Peyer's patch (tissue), 4 donors: Measurements from ENCODE around the gene FTCD. TPM values are rescaled to one million over a fixed set of nuclear protein-coding genes. Genes with fewer than 3 reads are reported as not detected.
"Not testable (repeated sequence)": the region's sequence is repeated elsewhere in the genome, so short reads cannot be mapped to it uniquely, and the experiment has no call there.

Source experiments
- DNase-seq, 3 donors: peaks; one replicate each; pipeline ENCODE4 v3.0.0-alpha.2; 2017 to 2019
- H3K27ac ChIP-seq, 4 donors: fragments of 200-600 bp; sonication (generic); one replicate each; pipeline ENCODE4 v1.5.1; 2016 to 2019
- H3K27me3 ChIP-seq, 2 donors: fragments of 200-600 bp; sonication (generic); one replicate each; pipeline ENCODE4 v1.5.1; 2019
- H3K36me3 ChIP-seq, 3 donors: fragments of 200-600 bp; sonication (generic); one replicate each; pipeline ENCODE4 v1.5.1; 2016 to 2019
- H3K4me1 ChIP-seq, 4 donors: fragments of 200-600 bp; sonication (generic); one replicate each; pipeline ENCODE4 v1.5.1; 2016 to 2019
- H3K4me3 ChIP-seq, 4 donors: fragments of 200-600 bp; sonication (generic); 1 replicate in 3 of 4; 2 replicates in 1 of 4; pipeline ENCODE4 v1.5.1; 2016 to 2019; ENCODE audit warnings: mild to moderate bottlenecking in 1 of 4
- H3K9me3 ChIP-seq, 4 donors: fragments of 200-600 bp; sonication (generic); one replicate each; pipeline ENCODE4 v1.5.1; 2016 to 2019; ENCODE audit warnings: mild to moderate bottlenecking in 1 of 4
- CTCF ChIP-seq, 6 experiments: fragments of 450-650 bp in 4 of 6; fragments of 200-600 bp in 2 of 6; sonication (generic) in 1 of 6; IDR thresholded peaks; one replicate each; pipeline ENCODE4 v1.5.1; 2017 to 2019; ENCODE audit warnings: antibody characterized with exemption in 6 of 6, mild to moderate bottlenecking in 3 of 6, moderate library complexity in 1 of 6
- POLR2A ChIP-seq, 2 donors: fragments of 450-650 bp; IDR thresholded peaks; one replicate each; pipeline ENCODE4 v1.5.1; 2017; ENCODE audit warnings: antibody characterized with exemption in 2 of 2, mild to moderate bottlenecking in 2 of 2, moderate library complexity in 2 of 2
- total RNA-seq, 4 donors: library from RNA; depleted of rRNA; stranded (reverse); fragments of >200 nt; gene quantifications; one replicate each; pipeline ENCODE4 v1.1.0, GENCODE V29; 2016

The FTCD gene
- total RNA-seq, 4 donors from 2014 or later: 0.67 to 1.0 TPM; not detected in 2

GRCh38 chr21:46172863-46173528, 17.6 kb upstream of the FTCD start:
- DNase-seq: peak; percentile 2 to 43 (median 21)
- no peaks in the 10 kb centered on the region for H3K9me3 ChIP-seq

GRCh38 chr21:46171996-46172862, 16.9 kb upstream of the FTCD start:
- Histone ChIP-seq H3K4me1 (no peaks in the 10 kb centered on the region), H3K9me3 (no peaks in the 10 kb centered on the region), H3K27ac (no peak overlapping the region), H3K27me3 (no peaks in the 10 kb centered on the region), H3K4me3 (no peak overlapping the region), H3K36me3 (no peaks in the 10 kb centered on the region)
- TF ChIP-seq CTCF (IDR thresholded peaks at IDR 0.05): no peak
- TF ChIP-seq POLR2A (IDR thresholded peaks at IDR 0.05): no peak
- peak in 2 of 3 donors; percentile 17 to 22 for DNase-seq

More at GRCh38 chr21:46172863-46173528, 17.6 kb upstream of the FTCD start:
- Histone ChIP-seq H3K4me1 (no peaks in the 10 kb centered on the region), H3K36me3 (no peaks in the 10 kb centered on the region), H3K4me3 (no peak overlapping the region), H3K27me3 (no peaks in the 10 kb centered on the region), H3K27ac (no peak overlapping the region)
- no peak for TF ChIP-seq POLR2A (IDR thresholded peaks at IDR 0.05)
- TF ChIP-seq CTCF (IDR thresholded peaks at IDR 0.05): no peak

GRCh38 chr21:46171585-46171984, 16.2 kb upstream of the FTCD start:
- Histone ChIP-seq H3K4me1 (no peaks in the 10 kb centered on the region), H3K4me3 (no peak overlapping the region), H3K27ac (no peak overlapping the region), H3K27me3 (no peaks in the 10 kb centered on the region), H3K36me3 (no peaks in the 10 kb centered on the region), H3K9me3 (no peaks in the 10 kb centered on the region)
- peak in 1 of 3 donors; percentile 13 for DNase-seq
- TF ChIP-seq CTCF (IDR thresholded peaks at IDR 0.05) (no peak), POLR2A (IDR thresholded peaks at IDR 0.05) (no peak)

- not testable (repeated sequence) for H3K4me3 ChIP-seq, H3K27me3 ChIP-seq, H3K9me3 ChIP-seq, H3K36me3 ChIP-seq, H3K4me1 ChIP-seq, H3K27ac ChIP-seq
- DNase-seq: peak in 1 of 3 donors; percentile 45
Measured at GRCh38 chr21:46170436-46171193, 15.2 kb upstream of the FTCD start.

- Histone ChIP-seq H3K4me3 (no peak overlapping the region), H3K27ac (no peak overlapping the region), H3K4me1 (no peaks in the 10 kb centered on the region), H3K9me3 (no peaks in the 10 kb centered on the region), H3K36me3 (no peaks in the 10 kb centered on the region), H3K27me3 (no peaks in the 10 kb centered on the region)
- no peak for DNase-seq
- TF ChIP-seq POLR2A (IDR thresholded peaks at IDR 0.05) (no peak), CTCF (IDR thresholded peaks at IDR 0.05) (no peak)
Measured at GRCh38 chr21:46168659-46169386, 13.4 kb upstream of the FTCD start.
